Measurements from ENCODE around the gene UGT1A8.

- TF ChIP-seq CTCF (IDR thresholded peaks at IDR 0.05; ENCODE audit: low read depth, low read length) (no peak), POLR2A (IDR thresholded peaks at IDR 0.05; ENCODE audit: extremely low read depth, insufficient read length) (no peak)
These were observed 163.3 kb downstream of the UGT1A8 start for GRCh38 chr2:233780771-233781170.
